GM21447 (cell line): Measurements from ENCODE around the gene BARHL2.

ENCODE experiments used
- ATAC-seq: cut with Tn5 transposase; IDR thresholded peaks from one replicate; pipeline ENCODE4 v1.9.1; 2021; ENCODE audit not compliant: unreplicated experiment

The BARHL2 gene

GRCh38 chr1:90710579-90711536 lies 6.2 kb downstream of the BARHL2 start:
- no peak for ATAC-seq

GRCh38 chr1:90709535-90709934 lies 7.6 kb downstream of the BARHL2 start:
- no peak for ATAC-seq

GRCh38 chr1:90708826-90709225 lies 8.3 kb downstream of the BARHL2 start:
- no peak for ATAC-seq

- ATAC-seq: no peak
Observed at GRCh38 chr1:90708236-90708786, 8.8 kb downstream of the BARHL2 start.

- ATAC-seq: no peak
Observed at GRCh38 chr1:90707363-90707710, 9.8 kb downstream of the BARHL2 start.

- ATAC-seq: no peak
Observed at GRCh38 chr1:90706437-90707362, 10.4 kb downstream of the BARHL2 start.

GRCh38 chr1:90705956-90706355 lies 11.1 kb downstream of the BARHL2 start:
- no peak for ATAC-seq

- no peak for ATAC-seq
Observed at GRCh38 chr1:90704817-90705216, 12.3 kb downstream of the BARHL2 start.

- ATAC-seq: no peak
Observed at GRCh38 chr1:90694846-90695245, 22.3 kb downstream of the BARHL2 start.

- ATAC-seq: no peak
Observed at GRCh38 chr1:90687747-90688146, 29.4 kb downstream of the BARHL2 start.

GRCh38 chr1:90675161-90675847 lies 41.8 kb downstream of the BARHL2 start:
- ATAC-seq: no peak

- ATAC-seq: no peak
Observed at GRCh38 chr1:90671741-90672140, 45.4 kb downstream of the BARHL2 start.

- ATAC-seq: no peak
Observed at GRCh38 chr1:90671251-90671650, 45.9 kb downstream of the BARHL2 start.
